Sigmoid colon (tissue), 7 donors: ENCODE measurements around the gene SGSM2. TPM values are rescaled to one million over a fixed set of nuclear protein-coding genes. Genes with fewer than 3 reads are reported as not detected.
A peak's percentile ranks its signal among the peaks of the same experiment; 100 is the strongest.

ENCODE experiments used
- DNase-seq: peaks from one replicate; pipeline ENCODE4 v3.0.0-alpha.2; 2019
- H3K27ac ChIP-seq, 4 donors: fragments of 200-600 bp; sonication (generic); one replicate each; pipeline ENCODE4 v1.5.1; 2016 to 2019; ENCODE audit warnings: mild to moderate bottlenecking in 1 of 4
- H3K27me3 ChIP-seq, 3 donors: fragments of 200-600 bp; sonication (generic); one replicate each; pipeline ENCODE4 v1.5.1; 2019; ENCODE audit warnings: mild to moderate bottlenecking in 1 of 3
- H3K36me3 ChIP-seq, 4 donors: fragments of 200-600 bp; sonication (generic); one replicate each; pipeline ENCODE4 v1.5.1; 2016 to 2019
- H3K4me1 ChIP-seq, 4 donors: fragments of 200-600 bp; sonication (generic); one replicate each; pipeline ENCODE4 v1.5.1; 2017 to 2019
- H3K4me3 ChIP-seq, 4 donors: fragments of 200-600 bp; sonication (generic); one replicate each; pipeline ENCODE4 v1.5.1; 2017 to 2019; ENCODE audit warnings: mild to moderate bottlenecking in 2 of 4, moderate library complexity in 1 of 4
- H3K9me3 ChIP-seq, 4 donors: fragments of 200-600 bp in 3 of 4; sonication (generic) in 3 of 4; one replicate each; pipeline versions ENCODE4 v1.5.1 to v1.6.1; 2013 to 2019
- CTCF ChIP-seq, 4 experiments: fragments of 450-650 bp in 3 of 4; fragments of 200-600 bp in 1 of 4; IDR thresholded peaks; one replicate each; pipeline ENCODE4 v1.5.1; 2016 to 2019; ENCODE audit warnings: antibody characterized with exemption in 4 of 4, mild to moderate bottlenecking in 3 of 4, moderate library complexity in 2 of 4
- EP300 ChIP-seq, 4 donors: sonication (generic); formaldehyde crosslinking; IDR thresholded peaks; one replicate each; pipeline ENCODE4 v1.6.1; 2017; ENCODE audit warnings: antibody characterized with exemption in 4 of 4
- POLR2A ChIP-seq, 2 donors: fragments of 450-650 bp; IDR thresholded peaks; one replicate each; pipeline ENCODE4 v1.6.1; 2016; ENCODE audit warnings: antibody characterized with exemption in 2 of 2, mild to moderate bottlenecking in 2 of 2, moderate library complexity in 2 of 2
- POLR2AphosphoS5 ChIP-seq, 4 donors: sonication (generic); formaldehyde crosslinking; IDR thresholded peaks; one replicate each; pipeline ENCODE4 v1.6.1; 2017; ENCODE audit warnings: antibody characterized with exemption in 4 of 4
- WGBS, 2 donors: extraction: QIAGEN DNeasy Blood & Tissue Kit; methylation state at CpG; one replicate each; pipeline ENCODE4 v1.1.7; 2013; 5-methylcytosine and 5-hydroxymethylcytosine counted together
- intact Hi-C: fragments of 100-400 bp; cut with DNase I; formaldehyde crosslinking; loops from one replicate; pipeline ENCODE4 v1.15.1; 2023
- polyA plus RNA-seq, 3 donors: library from polyadenylated mRNA; stranded (reverse); fragments of 200-250 nt; gene quantifications; one replicate each; pipeline ENCODE4 v1.2.3, GENCODE V29; 2013
- small RNA-seq, 3 donors: library from RNA; depleted of rRNA; stranded (forward); fragments of <200 nt; gene quantifications; one replicate each; pipeline ENCODE3, GENCODE V24; 2016
- total RNA-seq, 4 donors: library from RNA; depleted of rRNA; stranded (reverse); fragments of >200 nt; gene quantifications; one replicate each; pipeline ENCODE4 v1.1.0, GENCODE V29; 2016
- donor health status: healthy with polysubstance abuse.
- donor health status: Bipolar disorder and iron deficiency.
- donor health status: healthy.

SGSM2 gene
- total and polyA plus RNA-seq, 7 donors = 6.2 to 79.8 (median 43.9) TPM

- WGBS, 2 donors = 87% methylated on average over 27 of the region's 27 CpGs
- Histone ChIP-seq H3K4me1 (peaks cover 0 to 44% (median 25%) of the 10 kb centered on the region in 4 donors), H3K9me3 (no peaks in the 10 kb centered on the region), H3K4me3 (peak overlapping the region in 1 of 4 donors; percentile 16), H3K27me3 (no peaks in the 10 kb centered on the region), H3K27ac (peak overlapping the region; percentile 49 to 80 (median 52)), H3K36me3 (peaks cover 4 to 25% (median 6%) of the 10 kb centered on the region in 4 donors)
- TF ChIP-seq POLR2AphosphoS5 (IDR thresholded peaks at IDR 0.05) (peak in 3 of 4 donors; percentile 31 to 63 (median 38)), POLR2A (IDR thresholded peaks at IDR 0.05) (no peak), CTCF (IDR thresholded peaks at IDR 0.05) (peak in 2 of 4 experiments; percentile 14 to 16), EP300 (IDR thresholded peaks at IDR 0.05) (peak in 1 of 4 donors; percentile 6)
- intact Hi-C loops = loop anchor here (5.0 kb wide), 1 partner anchor 286 kb away; no protein-coding TSS in a partner anchor
- DNase-seq = no peak
Measured at GRCh38 chr17:2421315-2422147, 84.2 kb downstream of the SGSM2 start.

GRCh38 chr17:2423271-2423670, 86.0 kb downstream of the SGSM2 start:
- TF ChIP-seq EP300 (IDR thresholded peaks at IDR 0.05) (no peak), CTCF (IDR thresholded peaks at IDR 0.05) (no peak), POLR2AphosphoS5 (IDR thresholded peaks at IDR 0.05) (no peak), POLR2A (IDR thresholded peaks at IDR 0.05) (no peak)
- no peak for DNase-seq
- peaks cover 0 to 36% (median 18%) of the 10 kb centered on the region in 4 donors for H3K4me1 ChIP-seq
- intact Hi-C loops = loop anchor here (5.0 kb wide), 1 partner anchor 284 kb away; no protein-coding TSS in a partner anchor
- H3K4me3 ChIP-seq = no peak overlapping the region
- H3K27ac ChIP-seq = no peak overlapping the region
- peaks cover 4 to 25% (median 6%) of the 10 kb centered on the region in 4 donors for H3K36me3 ChIP-seq
- no peaks in the 10 kb centered on the region for H3K27me3 ChIP-seq
- H3K9me3 ChIP-seq = no peaks in the 10 kb centered on the region
- WGBS, 2 donors = 94 to 95% methylated on average over 6 of the region's 6 CpGs

GRCh38 chr17:2427215-2427614, 89.9 kb downstream of the SGSM2 start:
- no peak for TF ChIP-seq EP300 (IDR thresholded peaks at IDR 0.05)
- TF ChIP-seq POLR2A (IDR thresholded peaks at IDR 0.05) = no peak
- no peak for TF ChIP-seq CTCF (IDR thresholded peaks at IDR 0.05)
- TF ChIP-seq POLR2AphosphoS5 (IDR thresholded peaks at IDR 0.05) = no peak
- Histone ChIP-seq H3K36me3 (peaks cover 0 to 10% (median 0%) of the 10 kb centered on the region in 4 donors), H3K27ac (no peak overlapping the region), H3K27me3 (no peaks in the 10 kb centered on the region), H3K4me1 (no peaks in the 10 kb centered on the region), H3K4me3 (no peak overlapping the region), H3K9me3 (no peaks in the 10 kb centered on the region)
- 67 to 86% methylated on average over 2 of the region's 2 CpGs for WGBS, 2 donors
- no peak for DNase-seq
- intact Hi-C loops = no loop called here

- no peak for DNase-seq
- WGBS, 2 donors = 96% methylated on average over 1 of the region's 1 CpG
- Histone ChIP-seq H3K27ac (no peak overlapping the region), H3K4me3 (no peak overlapping the region), H3K9me3 (no peaks in the 10 kb centered on the region), H3K27me3 (no peaks in the 10 kb centered on the region), H3K36me3 (peaks cover 0 to 17% (median 2%) of the 10 kb centered on the region in 4 donors), H3K4me1 (no peaks in the 10 kb centered on the region)
- TF ChIP-seq POLR2A (IDR thresholded peaks at IDR 0.05) (no peak), POLR2AphosphoS5 (IDR thresholded peaks at IDR 0.05) (no peak), CTCF (IDR thresholded peaks at IDR 0.05) (no peak), EP300 (IDR thresholded peaks at IDR 0.05) (no peak)
- intact Hi-C loops = no loop called here
Measured at GRCh38 chr17:2427910-2428309, 90.6 kb downstream of the SGSM2 start.

Small RNA genes lying within 50 kb of the gene (small RNA-seq; reads per million reads assigned to genes)
- 0 reads per million in 3 donors for gene AC006435.3
- 0 reads per million in 3 donors for gene AC006435.4
- 1,234 to 2,628 (median 1,642) reads per million in 3 donors for gene SNORD91A
- 179 to 414 (median 307) reads per million in 3 donors for gene SNORD91B

Other genes starting within 250 kb of the SGSM2 start
- gene SMG6, start 33.7 kb upstream of the SGSM2 start, total RNA-seq = 10 to 100 TPM; 21.4 to 38.8 (median 25.7) TPM
- 10 to 100 TPM; 11.1 to 23.9 (median 20.4) TPM for gene SMG6, start 33.7 kb upstream of the SGSM2 start, polyA plus RNA-seq
- 10 to 100 TPM in 3 of 4 donors, 1 to 10 TPM in 1; 10.0 to 27.8 (median 13.9) TPM for gene SRR, start 33.6 kb upstream of the SGSM2 start, total RNA-seq
- gene SRR, start 33.6 kb upstream of the SGSM2 start, polyA plus RNA-seq = 1 to 10 TPM; 2.4 to 8.7 (median 5.3) TPM
- gene TSR1, start 1.0 kb upstream of the SGSM2 start, total RNA-seq = 10 to 100 TPM; 21.9 to 56.3 (median 38.0) TPM
- 10 to 100 TPM in 1 of 3 donors, 1 to 10 TPM in 2; 6.7 to 16.6 (median 9.0) TPM for gene TSR1, start 1.0 kb upstream of the SGSM2 start, polyA plus RNA-seq
- gene MNT, start 63.6 kb downstream of the SGSM2 start, total RNA-seq = 10 to 100 TPM in 2 of 4 donors, 1 to 10 TPM in 2; 7.1 to 19.9 (median 11.6) TPM
- 10 to 100 TPM in 1 of 3 donors, 1 to 10 TPM in 2; 2.1 to 24.1 (median 3.0) TPM for gene MNT, start 63.6 kb downstream of the SGSM2 start, polyA plus RNA-seq
- 10 to 100 TPM; 18.3 to 33.2 (median 24.4) TPM for gene METTL16, start 174.4 kb downstream of the SGSM2 start, total RNA-seq
- 10 to 100 TPM in 1 of 3 donors, 1 to 10 TPM in 2; 6.5 to 14.0 (median 7.2) TPM for gene METTL16, start 174.4 kb downstream of the SGSM2 start, polyA plus RNA-seq